ENCODE data around the gene DCLK2. TPM values are rescaled to one million over a fixed set of nuclear protein-coding genes. Genes with fewer than 3 reads are reported as not detected.

DCLK2 gene
- total RNA-seq, 1 donor from 2014 or later = 12.6 TPM

GRCh38 chr4:150261571-150261970 lies 183.3 kb downstream of the DCLK2 start:
- Mint-ChIP-seq H3K36me3 (ENCODE audit: unreplicated experiment) (peaks cover 32% of the 10 kb centered on the region), H3K4me1 (ENCODE audit: unreplicated experiment) (peaks cover 21% of the 10 kb centered on the region), H3K4me3 (ENCODE audit: unreplicated experiment) (no peak overlapping the region), H3K27me3 (ENCODE audit: unreplicated experiment) (no peaks in the 10 kb centered on the region), H3K27ac (ENCODE audit: unreplicated experiment) (no peak overlapping the region), H3K9me3 (ENCODE audit: unreplicated experiment) (peaks cover 4% of the 10 kb centered on the region)
- no peak for TF ChIP-seq CTCF (IDR thresholded peaks at IDR 0.05)
- DNase-seq (ENCODE audit: extremely low spot score, unreplicated experiment) = no peak

GRCh38 chr4:150262611-150263010 lies 184.4 kb downstream of the DCLK2 start:
- no peak overlapping the region for H3K27ac Mint-ChIP-seq (ENCODE audit: unreplicated experiment)
- TF ChIP-seq CTCF (IDR thresholded peaks at IDR 0.05) = no peak
- peaks cover 37% of the 10 kb centered on the region for H3K36me3 Mint-ChIP-seq (ENCODE audit: unreplicated experiment)
- peaks cover 25% of the 10 kb centered on the region for H3K4me1 Mint-ChIP-seq (ENCODE audit: unreplicated experiment)
- no peak overlapping the region for H3K4me3 Mint-ChIP-seq (ENCODE audit: unreplicated experiment)
- H3K9me3 Mint-ChIP-seq (ENCODE audit: unreplicated experiment) = peaks cover 14% of the 10 kb centered on the region
- no peak for DNase-seq (ENCODE audit: extremely low spot score, unreplicated experiment)
- no peaks in the 10 kb centered on the region for H3K27me3 Mint-ChIP-seq (ENCODE audit: unreplicated experiment)

DNA sequence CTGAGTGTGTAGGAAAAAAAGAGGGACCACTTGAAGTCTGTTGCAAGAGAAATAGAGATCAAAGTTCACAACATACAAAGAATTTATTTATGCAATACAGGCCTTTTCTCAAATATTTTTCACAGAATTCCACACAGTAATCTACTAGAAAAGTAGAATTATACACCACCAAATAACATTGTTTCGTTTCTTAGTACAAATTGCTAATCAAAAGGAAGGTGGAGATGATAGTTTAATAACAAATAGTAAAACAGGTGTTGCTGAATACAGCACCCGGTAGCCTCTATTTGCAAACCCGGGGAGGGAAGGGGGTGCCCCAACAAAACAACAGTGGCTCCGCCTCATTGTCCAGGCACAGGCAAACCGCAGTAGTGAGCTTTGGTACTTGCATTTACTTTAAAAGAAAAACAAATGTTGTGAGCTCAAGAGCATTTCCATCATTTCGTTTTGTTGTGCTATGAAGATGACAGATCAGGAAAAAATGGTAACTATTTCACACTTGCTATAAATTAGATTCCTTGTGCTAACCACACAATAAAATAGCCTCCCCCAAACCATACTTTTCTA lies 186.4 kb downstream of the DCLK2 start:
- Mint-ChIP-seq H3K4me1 (ENCODE audit: unreplicated experiment) (peaks cover 33% of the 10 kb centered on the region), H3K9me3 (ENCODE audit: unreplicated experiment) (peaks cover 23% of the 10 kb centered on the region), H3K36me3 (ENCODE audit: unreplicated experiment) (peaks cover 53% of the 10 kb centered on the region), H3K27ac (ENCODE audit: unreplicated experiment) (peak overlapping the region; percentile 47), H3K4me3 (ENCODE audit: unreplicated experiment) (no peak overlapping the region), H3K27me3 (ENCODE audit: unreplicated experiment) (no peaks in the 10 kb centered on the region)
- no peak for TF ChIP-seq CTCF (IDR thresholded peaks at IDR 0.05)
- no peak for DNase-seq (ENCODE audit: extremely low spot score, unreplicated experiment)

DNA sequence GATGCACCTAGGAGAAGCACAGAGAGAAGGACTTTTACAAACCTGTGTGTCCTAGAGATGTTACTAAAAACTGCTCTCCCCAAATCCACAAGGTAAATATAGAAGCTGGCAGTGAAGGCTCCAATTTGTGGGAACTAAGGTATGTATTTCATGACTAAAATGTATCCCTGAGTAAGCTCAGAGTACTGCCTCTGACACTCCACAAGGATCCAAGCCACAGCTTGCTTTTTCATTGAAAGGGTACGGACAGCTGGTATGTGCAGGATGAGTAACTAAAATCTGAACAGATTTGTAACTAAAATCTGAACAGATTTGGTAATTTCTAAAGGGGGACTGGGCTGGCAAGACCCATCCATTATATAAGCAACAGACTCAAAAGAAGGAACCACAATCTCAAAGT lies 187.6 kb downstream of the DCLK2 start:
- Mint-ChIP-seq H3K27ac (ENCODE audit: unreplicated experiment) (no peak overlapping the region), H3K27me3 (ENCODE audit: unreplicated experiment) (no peaks in the 10 kb centered on the region)
- DNase-seq (ENCODE audit: extremely low spot score, unreplicated experiment) = no peak

GRCh38 chr4:150268444-150268843 lies 190.2 kb downstream of the DCLK2 start:
- peaks cover 64% of the 10 kb centered on the region for H3K36me3 Mint-ChIP-seq (ENCODE audit: unreplicated experiment)
- no peaks in the 10 kb centered on the region for H3K27me3 Mint-ChIP-seq (ENCODE audit: unreplicated experiment)
- no peak for DNase-seq (ENCODE audit: extremely low spot score, unreplicated experiment)
- peak overlapping the region; percentile 24 for H3K27ac Mint-ChIP-seq (ENCODE audit: unreplicated experiment)
- H3K4me1 Mint-ChIP-seq (ENCODE audit: unreplicated experiment) = peaks cover 29% of the 10 kb centered on the region
- H3K9me3 Mint-ChIP-seq (ENCODE audit: unreplicated experiment) = peaks cover 34% of the 10 kb centered on the region
- TF ChIP-seq CTCF (IDR thresholded peaks at IDR 0.05) = no peak
- H3K4me3 Mint-ChIP-seq (ENCODE audit: unreplicated experiment) = no peak overlapping the region

More for the DNA sequence above, 187.6 kb downstream of the DCLK2 start:
- Mint-ChIP-seq H3K4me1 (ENCODE audit: unreplicated experiment) (peaks cover 33% of the 10 kb centered on the region), H3K36me3 (ENCODE audit: unreplicated experiment) (peaks cover 57% of the 10 kb centered on the region), H3K4me3 (ENCODE audit: unreplicated experiment) (no peak overlapping the region), H3K9me3 (ENCODE audit: unreplicated experiment) (peaks cover 23% of the 10 kb centered on the region)
- TF ChIP-seq CTCF (IDR thresholded peaks at IDR 0.05) = no peak
